Measurements from ENCODE around the gene MEGF10.

GRCh38 chr5:127295454-127295853 lies 4.9 kb downstream of the MEGF10 start:
- no peak for TF ChIP-seq GATA2 (IDR thresholded peaks at IDR 0.05; ENCODE audit: low read depth, low read length)
- no peak for TF ChIP-seq GATA3 (IDR thresholded peaks at IDR 0.05; ENCODE audit: low read depth, low read length)
